CD1c-positive myeloid dendritic cell (primary cell): ENCODE data around the gene PGK1.
A peak's percentile ranks its signal among the peaks of the same experiment; 100 is the strongest.
"Not testable (repeated sequence)": the region's sequence is repeated elsewhere in the genome, so short reads cannot be mapped to it uniquely, and the experiment has no call there.

Experiments
- DNase-seq: peaks from one replicate; pipeline ENCODE4 v3.0.0-alpha.2; 2016; ENCODE audit errors: extremely low spot score

Gene PGK1

DNA sequence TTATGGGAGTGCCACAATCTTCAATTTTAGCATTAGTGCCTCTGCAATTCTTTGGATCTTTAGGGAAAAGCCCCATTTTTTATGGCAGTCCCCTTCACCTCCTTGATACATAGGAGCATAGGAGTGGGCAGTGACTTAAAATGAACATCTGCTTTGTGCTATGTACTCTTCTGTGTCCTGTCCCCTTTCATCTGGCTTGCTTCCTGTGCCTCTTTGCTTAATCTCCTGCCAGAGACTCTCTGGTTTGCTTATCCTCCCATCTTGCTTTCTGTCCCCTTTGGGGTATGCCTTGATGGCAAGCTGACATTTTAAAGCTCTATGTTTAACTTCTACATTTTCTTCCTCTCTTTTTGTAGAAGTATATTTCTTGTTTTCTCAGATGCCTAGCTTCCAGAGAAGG, 12.3 kb downstream of the PGK1 start:
- no peak for DNase-seq

GRCh38 chrX:78116766-78117165, 12.7 kb downstream of the PGK1 start:
- DNase-seq = no peak

DNA sequence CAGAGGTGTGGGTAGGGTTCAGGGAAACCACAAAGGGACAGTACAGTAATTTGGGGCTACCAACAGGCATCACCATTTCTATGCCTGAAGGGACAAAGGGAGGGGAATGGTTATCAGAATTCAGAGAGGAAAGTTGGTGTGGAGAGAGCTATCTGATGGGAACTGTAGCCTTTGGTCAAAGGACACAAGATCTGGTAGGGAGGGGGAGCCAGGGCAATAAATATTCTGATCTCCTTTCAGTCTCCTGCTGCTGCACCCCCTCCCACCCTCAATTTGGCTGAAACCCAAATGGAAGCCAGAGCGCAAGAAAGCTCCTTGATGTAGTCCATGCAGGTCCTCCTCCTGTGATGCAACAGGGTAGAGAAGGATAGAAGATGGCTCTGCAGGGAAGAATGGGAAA, 14.6 kb downstream of the PGK1 start:
- no peak for DNase-seq

- DNase-seq = no peak
Observed at GRCh38 chrX:78119521-78120227, 15.6 kb downstream of the PGK1 start.

DNA sequence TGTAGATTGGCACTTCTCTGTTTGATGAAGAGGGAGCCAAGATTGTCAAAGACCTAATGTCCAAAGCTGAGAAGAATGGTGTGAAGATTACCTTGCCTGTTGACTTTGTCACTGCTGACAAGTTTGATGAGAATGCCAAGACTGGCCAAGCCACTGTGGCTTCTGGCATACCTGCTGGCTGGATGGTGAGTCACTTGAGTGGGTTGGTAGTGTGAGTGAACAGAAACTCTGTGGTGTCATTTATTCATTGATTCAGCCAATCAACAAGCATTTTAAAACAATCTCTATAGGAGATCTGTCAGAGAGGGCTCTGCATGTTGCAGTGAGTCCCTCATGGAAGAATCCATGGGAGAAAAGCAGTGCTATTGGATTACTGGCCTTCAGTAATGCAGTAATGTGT, 19.1 kb downstream of the PGK1 start:
- no peak for DNase-seq

DNA sequence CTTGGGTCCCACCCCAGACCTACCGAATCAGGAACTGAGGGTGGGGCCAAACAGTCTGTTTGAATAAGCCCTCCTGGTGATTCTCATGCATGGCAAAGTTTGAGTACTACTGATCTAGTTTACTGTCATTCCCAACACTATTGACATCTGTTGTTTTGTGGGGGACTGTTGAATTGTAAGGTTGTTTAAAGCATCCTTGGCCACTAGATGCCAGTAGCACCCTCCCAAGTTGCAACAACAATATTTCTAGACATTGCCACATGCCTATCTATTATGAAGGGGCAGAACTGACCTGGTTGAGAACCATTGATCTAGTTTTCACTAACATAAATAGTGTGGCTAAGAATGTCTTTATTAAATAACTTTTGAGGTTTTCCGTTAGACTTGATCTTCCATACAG, 20.3 kb downstream of the PGK1 start:
- no peak for DNase-seq

DNA sequence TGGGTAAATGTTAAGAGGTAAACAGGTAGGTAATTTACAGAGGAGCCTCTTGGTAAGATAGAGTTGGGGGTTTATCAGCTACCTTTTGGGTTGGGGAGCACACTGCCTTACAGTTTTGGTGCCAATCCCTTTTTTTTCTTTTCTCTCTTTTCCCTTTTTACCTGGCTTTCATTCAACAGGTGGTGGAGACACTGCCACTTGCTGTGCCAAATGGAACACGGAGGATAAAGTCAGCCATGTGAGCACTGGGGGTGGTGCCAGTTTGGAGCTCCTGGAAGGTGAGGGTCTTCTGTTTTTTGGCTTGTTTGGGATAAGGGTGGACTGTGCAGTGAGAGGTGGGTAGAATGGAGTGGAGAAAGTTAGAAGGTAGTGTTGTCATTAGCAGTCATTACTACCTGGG, 21.1 kb downstream of the PGK1 start:
- no peak for DNase-seq

- not testable (repeated sequence) for DNase-seq
Observed at GRCh38 chrX:78125781-78126180, 21.7 kb downstream of the PGK1 start.

DNA sequence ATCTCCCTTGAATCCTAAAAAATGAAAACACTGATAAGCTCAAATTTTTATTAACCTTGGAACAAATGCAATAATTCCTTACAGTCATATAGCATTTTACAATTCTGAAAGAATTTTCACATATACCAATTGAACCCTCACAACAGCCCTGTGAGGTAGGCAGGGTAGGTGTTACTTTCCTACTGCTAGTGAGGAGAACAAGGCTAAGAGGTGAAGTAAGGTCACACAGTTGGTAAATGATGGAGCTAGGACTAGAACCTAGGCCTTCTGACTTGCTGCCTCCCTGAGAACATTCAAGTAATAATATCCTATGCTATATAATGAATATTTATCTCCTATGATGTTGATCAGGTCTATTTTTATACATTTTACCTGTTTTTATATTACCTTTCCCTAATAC, 25.7 kb downstream of the PGK1 start:
- no peak for DNase-seq

GRCh38 chrX:78130396-78130795, 26.3 kb downstream of the PGK1 start:
- no peak for DNase-seq

GRCh38 chrX:78131117-78131516, 27.1 kb downstream of the PGK1 start:
- no peak for DNase-seq

GRCh38 chrX:78133238-78133960, 29.4 kb downstream of the PGK1 start:
- no peak for DNase-seq

- DNase-seq = peak; percentile 87
Observed at GRCh38 chrX:78139160-78140123, 35.4 kb downstream of the PGK1 start, which contains the start of gene TAF9B. Gene TAF9B (minus strand): TSS chrX:78139650. CDS start chrX:78139611, 39 bp downstream.

DNA sequence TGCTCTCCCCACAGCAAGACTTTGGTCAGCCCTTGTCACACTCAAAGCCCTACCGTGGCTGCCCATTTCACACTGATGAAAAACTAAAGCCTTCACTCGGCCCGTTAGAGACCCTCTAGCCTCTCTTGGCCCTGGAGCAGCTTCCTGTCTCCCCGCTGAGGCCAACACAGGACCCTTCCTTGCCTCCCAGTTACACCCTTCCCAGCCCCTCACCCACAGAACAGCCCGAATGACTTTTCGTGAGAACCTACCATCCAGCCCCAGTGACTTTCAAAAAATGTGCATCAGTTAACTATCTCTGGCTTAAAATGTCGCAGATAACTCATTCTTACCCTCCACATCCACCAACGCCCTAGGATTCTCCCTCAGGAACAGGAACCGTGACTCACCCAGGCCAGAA, 36.2 kb downstream of the PGK1 start:
- DNase-seq = no peak

DNA sequence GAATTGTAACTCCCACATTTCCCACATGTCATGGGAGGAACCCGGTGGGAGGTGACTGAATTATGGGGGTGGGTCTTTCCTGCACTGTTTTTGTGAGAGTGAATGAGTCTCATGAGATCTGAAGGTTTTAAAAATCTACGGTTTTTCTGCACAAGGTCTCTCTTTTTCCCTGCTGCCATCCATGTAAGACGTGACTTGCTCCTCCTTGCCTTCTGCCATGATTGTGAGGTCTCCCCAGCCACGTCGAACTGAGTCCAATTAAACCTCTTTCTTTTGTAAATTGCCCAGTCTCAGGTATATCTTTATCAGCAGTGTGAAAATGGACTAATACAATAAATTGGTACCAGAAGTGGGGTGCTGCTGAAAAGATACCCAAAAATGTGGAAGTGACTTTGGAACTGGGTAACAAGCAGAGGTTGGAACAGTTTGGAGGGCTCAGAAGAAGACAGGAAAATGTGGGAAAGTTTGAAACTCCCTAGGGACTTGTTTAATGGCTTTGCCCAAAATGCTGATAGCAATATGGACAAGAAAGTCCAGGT, 43.0 kb downstream of the PGK1 start:
- not testable (repeated sequence) for DNase-seq

DNA sequence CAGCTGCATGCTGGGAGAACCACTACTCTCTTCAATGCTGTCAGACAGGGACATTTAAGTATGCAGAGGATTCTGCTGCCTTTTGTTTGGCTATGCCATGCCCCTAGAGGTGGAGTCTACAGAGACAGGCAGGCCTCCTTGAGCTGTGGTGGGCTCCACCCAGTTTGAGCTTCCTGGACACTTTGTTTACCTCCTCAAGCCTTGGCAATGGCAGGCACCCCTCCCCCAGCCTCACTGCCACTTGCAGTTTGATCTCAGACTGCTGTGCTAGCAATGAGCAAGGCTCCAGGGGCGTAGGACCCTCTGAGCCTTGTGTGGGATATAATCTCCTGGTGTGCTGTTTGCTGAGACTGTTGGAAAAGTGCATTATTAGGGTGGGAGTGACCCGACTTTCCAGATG, 53.3 kb downstream of the PGK1 start:
- not testable (repeated sequence) for DNase-seq

DNA sequence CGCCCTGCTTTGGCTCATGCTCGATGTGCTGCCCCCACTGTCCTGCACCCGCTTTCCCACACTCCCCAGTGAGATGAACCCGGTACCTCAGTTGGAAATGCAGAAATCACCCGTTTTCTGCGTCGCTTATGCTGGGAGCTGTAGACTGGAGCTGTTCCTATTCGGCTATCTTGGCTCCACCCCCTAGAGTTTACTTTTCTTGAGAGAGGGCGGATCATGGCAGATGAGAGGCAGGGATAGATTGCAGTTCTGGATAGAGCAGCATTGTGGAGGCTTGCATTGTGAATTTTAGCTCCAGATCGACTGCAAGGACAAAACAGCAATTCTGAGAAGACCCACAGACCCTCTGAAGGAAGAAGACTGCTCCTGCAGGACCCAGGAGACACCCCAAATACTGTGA, 53.8 kb downstream of the PGK1 start:
- not testable (repeated sequence) for DNase-seq

DNA sequence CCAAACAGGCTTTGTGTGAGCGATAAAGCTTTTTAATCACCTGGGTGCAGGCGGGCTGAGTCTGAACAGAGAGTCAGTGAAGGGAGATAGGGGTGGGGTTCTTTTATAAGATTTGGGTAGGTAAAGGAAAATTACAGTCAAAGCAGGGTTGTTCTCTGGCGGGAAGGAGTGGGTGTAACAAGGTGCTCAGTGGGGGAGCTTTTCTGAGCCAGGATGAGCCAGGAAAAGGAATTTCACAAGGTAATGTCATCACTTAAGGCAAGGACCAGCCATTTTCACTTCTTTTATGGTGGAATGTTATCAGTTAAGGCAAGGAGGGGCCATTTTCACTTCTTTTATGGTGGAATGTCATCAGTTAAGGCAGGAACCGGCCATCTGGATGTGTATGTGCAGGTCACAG, 56.7 kb downstream of the PGK1 start:
- DNase-seq = not testable (repeated sequence)

DNA sequence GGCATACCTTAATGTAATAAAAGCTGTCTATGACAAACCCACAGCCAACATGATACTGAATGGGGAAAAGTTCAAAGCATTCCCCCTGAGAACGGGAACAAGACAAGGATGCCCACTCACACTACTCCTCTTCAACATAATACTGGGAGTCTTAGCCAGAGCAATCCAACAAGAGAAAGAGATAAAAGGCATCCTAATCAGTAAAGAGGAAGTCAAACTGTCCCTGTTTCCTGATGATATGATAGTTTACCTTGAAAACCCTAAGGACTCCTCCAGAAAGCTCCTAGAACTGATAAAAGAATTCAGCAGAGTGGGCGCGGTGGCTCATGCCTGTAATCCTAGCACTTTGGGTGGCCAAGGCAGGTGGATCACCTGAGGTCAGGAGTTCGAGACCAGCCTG, 59.1 kb downstream of the PGK1 start:
- DNase-seq = not testable (repeated sequence)

DNA sequence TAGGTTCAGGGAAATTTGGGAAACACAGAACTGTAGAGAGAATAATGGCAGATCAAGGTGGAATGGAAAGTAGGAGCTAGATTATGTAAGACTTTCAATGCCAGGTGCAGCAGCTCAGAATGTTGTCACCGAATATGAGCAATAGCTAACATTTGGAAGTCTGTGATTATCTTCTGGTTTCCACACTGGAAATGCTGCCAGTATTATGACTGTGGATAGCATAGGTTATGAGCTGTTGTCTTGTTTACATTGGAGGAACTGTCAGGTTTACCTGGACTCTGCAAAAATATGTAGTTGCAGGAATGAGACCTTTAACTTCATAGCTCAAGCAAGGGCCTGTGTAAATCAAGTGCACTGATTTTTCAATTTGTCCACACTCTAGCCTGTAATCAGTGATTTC, 61.4 kb downstream of the PGK1 start:
- no peak for DNase-seq

- DNase-seq = no peak
Observed at GRCh38 chrX:78168065-78168464, 64.0 kb downstream of the PGK1 start.
